K562 (cell line): Measurements from ENCODE around the gene INHBC. TPM values are rescaled to one million over a fixed set of nuclear protein-coding genes. Genes with fewer than 3 reads are reported as not detected.

Source experiments
- MGA ChIP-seq: fragments of 450-650 bp; IDR thresholded peaks from 2 replicates; pipeline ENCODE4 v1.6.1; 2016; ENCODE audit warnings: mild to moderate bottlenecking, moderate library complexity
- NR2C1 ChIP-seq, 2 experiments: fragments of 450-650 bp; IDR thresholded peaks; 2 replicates each; pipeline ENCODE4 v1.6.1; 2017; ENCODE audit warnings: mild to moderate bottlenecking in 2 of 2, antibody characterized with exemption in 1 of 2, inconsistent platforms in 1 of 2, missing compliant biosample characterization in 1 of 2, missing genetic modification characterization in 1 of 2
- PRPF4 ChIP-seq: fragments of 200-400 bp; formaldehyde crosslinking; IDR thresholded peaks from one replicate; pipeline ENCODE4 v1.6.1; 2017; ENCODE audit warnings: low read length, low read depth, mild to moderate bottlenecking; ENCODE audit not compliant: insufficient read depth, poor library complexity, severe bottlenecking
- SMC3 ChIP-seq: conservative IDR thresholded peaks from 2 replicates; pipeline ENCODE4 v1.6.1; 2011; ENCODE audit warnings: low read depth, low read length, improper control_type of control experiment; ENCODE audit not compliant: insufficient read depth
- TCFL5 ChIP-seq: fragments of 250-450 bp; sonication (Bioruptor Pico); conservative IDR thresholded peaks from 2 replicates; pipeline ENCODE4 v1.6.1; 2021; ENCODE audit warnings: mild to moderate bottlenecking, moderate library complexity, matching md5 sums
- ZNF263 ChIP-seq: sonication (generic); formaldehyde crosslinking; IDR thresholded peaks from 2 replicates; pipeline ENCODE4 v1.8.0; 2022; ENCODE audit warnings: mild to moderate bottlenecking, missing genetic modification reagents, borderline replicate concordance
- polyA plus RNA-seq, 8 experiments: library from polyadenylated mRNA; depleted of rRNA in 4 of 8; stranded (reverse) in 5 of 8; unstranded in 3 of 8; fragments of >200 nt; fragmentation: Nextera tagmentation in 2 of 8; fragmentation: Illumina TruSeq in 1 of 8; extraction: Ambion mirVana in 2 of 8; extraction: Trizol in 1 of 8; gene quantifications; 2 replicates each; pipeline versions ENCODE4 v1.2.1 to v1.2.3, GENCODE V29; 2011 to 2014; ENCODE audit warnings: inconsistent platforms in 1 of 8, missing spikeins in 1 of 8
- total RNA-seq, 7 experiments: library from RNA; depleted of rRNA in 6 of 7; stranded (reverse); fragments of >200 nt in 6 of 7; fragmentation: Illumina TruSeq in 2 of 7; extraction: Trizol in 2 of 7; gene quantifications; 2 replicates each; pipeline versions ENCODE4 v1.2.1 to v1.2.3, GENCODE V29; 2011 to 2021; ENCODE audit warnings: low replicate concordance in 1 of 7
- TF ChIP-seq, protein P1 (sequence below), 2 experiments: fragments of 450-650 bp; IDR thresholded peaks; 2 replicates each; pipeline ENCODE4 v1.6.1; 2018; ENCODE audit warnings: mild to moderate bottlenecking in 2 of 2, low read depth in 1 of 2; ENCODE audit not compliant: partially characterized antibody in 2 of 2

Gene INHBC
- total and polyA plus RNA-seq, 9 of the 15 experiments (the other 6 are each of a cell fraction or from before 2014, with no cell fraction given): 0.07 to 0.24 (median 0.15) TPM; not detected in 4

- TF ChIP-seq MGA: peak; percentile 82
- TF ChIP-seq TCFL5 (CRISPR knock-in tag): no peak
- TF ChIP-seq PRPF4: no peak
- no peak for TF ChIP-seq NR2C1 (IDR thresholded peaks at IDR 0.05)
- 0 out of 2 replicates have a peak, but pooled peaks have one; percentile 35 for TF ChIP-seq NR2C1 (tag; IDR thresholded peaks at IDR 0.05)
- TF ChIP-seq, protein P1, sequence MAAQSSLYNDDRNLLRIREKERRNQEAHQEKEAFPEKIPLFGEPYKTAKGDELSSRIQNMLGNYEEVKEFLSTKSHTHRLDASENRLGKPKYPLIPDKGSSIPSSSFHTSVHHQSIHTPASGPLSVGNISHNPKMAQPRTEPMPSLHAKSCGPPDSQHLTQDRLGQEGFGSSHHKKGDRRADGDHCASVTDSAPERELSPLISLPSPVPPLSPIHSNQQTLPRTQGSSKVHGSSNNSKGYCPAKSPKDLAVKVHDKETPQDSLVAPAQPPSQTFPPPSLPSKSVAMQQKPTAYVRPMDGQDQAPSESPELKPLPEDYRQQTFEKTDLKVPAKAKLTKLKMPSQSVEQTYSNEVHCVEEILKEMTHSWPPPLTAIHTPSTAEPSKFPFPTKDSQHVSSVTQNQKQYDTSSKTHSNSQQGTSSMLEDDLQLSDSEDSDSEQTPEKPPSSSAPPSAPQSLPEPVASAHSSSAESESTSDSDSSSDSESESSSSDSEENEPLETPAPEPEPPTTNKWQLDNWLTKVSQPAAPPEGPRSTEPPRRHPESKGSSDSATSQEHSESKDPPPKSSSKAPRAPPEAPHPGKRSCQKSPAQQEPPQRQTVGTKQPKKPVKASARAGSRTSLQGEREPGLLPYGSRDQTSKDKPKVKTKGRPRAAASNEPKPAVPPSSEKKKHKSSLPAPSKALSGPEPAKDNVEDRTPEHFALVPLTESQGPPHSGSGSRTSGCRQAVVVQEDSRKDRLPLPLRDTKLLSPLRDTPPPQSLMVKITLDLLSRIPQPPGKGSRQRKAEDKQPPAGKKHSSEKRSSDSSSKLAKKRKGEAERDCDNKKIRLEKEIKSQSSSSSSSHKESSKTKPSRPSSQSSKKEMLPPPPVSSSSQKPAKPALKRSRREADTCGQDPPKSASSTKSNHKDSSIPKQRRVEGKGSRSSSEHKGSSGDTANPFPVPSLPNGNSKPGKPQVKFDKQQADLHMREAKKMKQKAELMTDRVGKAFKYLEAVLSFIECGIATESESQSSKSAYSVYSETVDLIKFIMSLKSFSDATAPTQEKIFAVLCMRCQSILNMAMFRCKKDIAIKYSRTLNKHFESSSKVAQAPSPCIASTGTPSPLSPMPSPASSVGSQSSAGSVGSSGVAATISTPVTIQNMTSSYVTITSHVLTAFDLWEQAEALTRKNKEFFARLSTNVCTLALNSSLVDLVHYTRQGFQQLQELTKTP (IDR thresholded peaks at IDR 0.05; ENCODE audit: low read depth in 1 of 2, partially characterized antibody in 2 of 2): peak in 1 of 2 experiments; percentile 23
- TF ChIP-seq SMC3: peak; percentile 36; the same call in 1 of the 2 replicates
- 0 out of 2 replicates have a peak, but pooled peaks have one; percentile 21 for TF ChIP-seq ZNF263 (CRISPR knock-in tag)
These were observed 21.6 kb downstream of the INHBC start (continued) for GRCh38 chr12:57456145-57456700.
